Measurements from ENCODE around the gene EEF1A2.

EEF1A2 gene

DNA sequence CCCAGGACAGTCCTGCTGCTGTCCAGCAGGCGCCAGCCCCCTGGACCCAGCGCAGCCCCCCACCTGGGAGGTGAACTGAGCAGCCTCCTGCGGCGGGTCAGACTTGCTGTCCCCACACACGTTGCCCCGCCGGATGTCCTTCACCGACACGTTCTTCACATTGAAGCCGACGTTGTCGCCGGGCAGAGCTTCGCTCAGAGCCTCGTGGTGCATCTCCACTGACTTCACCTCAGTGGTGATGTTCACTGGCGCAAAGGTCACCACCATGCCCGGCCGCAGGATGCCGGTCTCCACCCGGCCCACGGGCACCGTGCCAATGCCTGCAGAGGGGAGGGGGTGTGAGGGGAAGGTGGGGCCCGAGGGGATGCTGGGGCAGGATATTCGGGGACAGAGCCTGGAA lies 8.5 kb downstream of the EEF1A2 start:
- H3K36me3 ChIP-seq (replicated peaks; ENCODE audit: insufficient read depth, low read length), result no peaks in the 10 kb centered on the region
- H3K27ac ChIP-seq (ENCODE audit: low read length), result no peak overlapping the region
- no peak overlapping the region for H3K9ac ChIP-seq (ENCODE audit: low read length)
- H2AFZ ChIP-seq (ENCODE audit: low read length), result no peak overlapping the region
- no peaks in the 10 kb centered on the region for H3K9me2 ChIP-seq (replicated peaks; ENCODE audit: insufficient read depth, low read length)
- H3K27me3 ChIP-seq (replicated peaks; ENCODE audit: insufficient read depth, low read length), result peaks cover 72% of the 10 kb centered on the region
- H3K4me2 ChIP-seq (ENCODE audit: low read depth, low read length), result no peak overlapping the region
- no peaks in the 10 kb centered on the region for H3F3A ChIP-seq (ENCODE audit: insufficient read depth, low read length)
- TF ChIP-seq CTCF (IDR thresholded peaks at IDR 0.05; ENCODE audit: low read length), result no peak
- TF ChIP-seq EZH2phosphoT487 (IDR thresholded peaks at IDR 0.05; ENCODE audit: low read length), result no peak
- TF ChIP-seq EZH2 (optimal IDR thresholded peaks at IDR 0.05; ENCODE audit: low read depth, low read length), result no peak
- H3K9me3 ChIP-seq (replicated peaks; ENCODE audit: insufficient read depth, low read length), result no peaks in the 10 kb centered on the region
- H3K4me1 ChIP-seq (ENCODE audit: low read length), result no peaks in the 10 kb centered on the region
- H4K20me1 ChIP-seq (ENCODE audit: insufficient read depth, low read length), result no peaks in the 10 kb centered on the region
- H3K79me2 ChIP-seq (ENCODE audit: low read length), result no peaks in the 10 kb centered on the region
- no peak for DNase-seq
- H3K4me3 ChIP-seq (ENCODE audit: low read length), result no peak overlapping the region

- Histone ChIP-seq H3K27me3 (replicated peaks; ENCODE audit: insufficient read depth, low read length) (peaks cover 72% of the 10 kb centered on the region), H3K36me3 (replicated peaks; ENCODE audit: insufficient read depth, low read length) (no peaks in the 10 kb centered on the region)
- no peak for TF ChIP-seq EZH2 (optimal IDR thresholded peaks at IDR 0.05; ENCODE audit: low read depth, low read length)
- TF ChIP-seq CTCF (IDR thresholded peaks at IDR 0.05; ENCODE audit: low read length), result no peak
- no peak for TF ChIP-seq EZH2phosphoT487 (IDR thresholded peaks at IDR 0.05; ENCODE audit: low read length)
Measured at GRCh38 chr20:63488315-63489251, 10.3 kb downstream of the EEF1A2 start.

DNA sequence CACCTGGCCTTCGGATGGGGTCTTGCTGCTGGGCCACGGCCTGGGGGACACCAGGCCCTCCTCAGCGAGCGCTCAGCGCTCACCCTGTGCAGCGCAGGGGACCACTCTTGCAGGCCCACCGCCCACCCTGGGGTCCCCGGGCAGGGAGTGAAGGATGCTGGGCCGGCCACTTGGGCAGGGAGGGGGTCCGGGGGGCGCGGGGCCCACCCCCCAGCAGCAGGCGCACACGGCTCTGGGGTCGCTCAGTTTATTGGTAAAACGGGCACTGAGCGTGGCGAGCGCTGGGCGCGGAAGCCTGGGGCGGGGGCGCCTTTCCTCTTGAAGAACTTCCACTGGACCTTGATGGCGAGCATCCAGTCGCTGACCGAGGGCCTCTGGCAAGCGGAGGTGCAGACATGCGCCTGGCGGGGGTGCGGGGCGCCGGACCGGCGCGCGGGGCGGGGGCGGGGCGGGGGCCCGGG lies 11.1 kb downstream of the EEF1A2 start:
- H3K36me3 ChIP-seq (replicated peaks; ENCODE audit: insufficient read depth, low read length), result no peaks in the 10 kb centered on the region
- no peaks in the 10 kb centered on the region for H4K20me1 ChIP-seq (ENCODE audit: insufficient read depth, low read length)
- H2AFZ ChIP-seq (ENCODE audit: low read length), result no peak overlapping the region
- no peak overlapping the region for H3K4me2 ChIP-seq (ENCODE audit: low read depth, low read length)
- H3F3A ChIP-seq (ENCODE audit: insufficient read depth, low read length), result no peaks in the 10 kb centered on the region
- H3K27ac ChIP-seq (ENCODE audit: low read length), result no peak overlapping the region
- H3K27me3 ChIP-seq (replicated peaks; ENCODE audit: insufficient read depth, low read length), result peaks cover 78% of the 10 kb centered on the region
- no peak for TF ChIP-seq EZH2 (optimal IDR thresholded peaks at IDR 0.05; ENCODE audit: low read depth, low read length)
- TF ChIP-seq CTCF (IDR thresholded peaks at IDR 0.05; ENCODE audit: low read length), result no peak
- no peaks in the 10 kb centered on the region for H3K79me2 ChIP-seq (ENCODE audit: low read length)
- no peaks in the 10 kb centered on the region for H3K9me2 ChIP-seq (replicated peaks; ENCODE audit: insufficient read depth, low read length)
- no peak for DNase-seq
- H3K4me3 ChIP-seq (ENCODE audit: low read length), result no peak overlapping the region
- no peaks in the 10 kb centered on the region for H3K4me1 ChIP-seq (ENCODE audit: low read length)
- no peaks in the 10 kb centered on the region for H3K9me3 ChIP-seq (replicated peaks; ENCODE audit: insufficient read depth, low read length)
- no peak overlapping the region for H3K9ac ChIP-seq (ENCODE audit: low read length)

More at GRCh38 chr20:63488315-63489251, 10.3 kb downstream of the EEF1A2 start:
- Histone ChIP-seq H3K9me3 (replicated peaks; ENCODE audit: insufficient read depth, low read length) (no peaks in the 10 kb centered on the region), H3K9me2 (replicated peaks; ENCODE audit: insufficient read depth, low read length) (no peaks in the 10 kb centered on the region), H4K20me1 (ENCODE audit: insufficient read depth, low read length) (no peaks in the 10 kb centered on the region), H3K79me2 (ENCODE audit: low read length) (no peaks in the 10 kb centered on the region), H3K4me1 (ENCODE audit: low read length) (no peaks in the 10 kb centered on the region), H3F3A (ENCODE audit: insufficient read depth, low read length) (no peaks in the 10 kb centered on the region), H3K27ac (ENCODE audit: low read length) (no peak overlapping the region), H3K4me3 (ENCODE audit: low read length) (no peak overlapping the region), H3K9ac (ENCODE audit: low read length) (no peak overlapping the region), H3K4me2 (ENCODE audit: low read depth, low read length) (no peak overlapping the region), H2AFZ (ENCODE audit: low read length) (no peak overlapping the region)
- DNase-seq, result no peak

All from MM.1S (cell line).